A673 (cell line): ENCODE results near the gene SEL1L3. TPM values are rescaled to one million over a fixed set of nuclear protein-coding genes. Genes with fewer than 3 reads are reported as not detected.

Experiments used
- BruUV-seq: library from RNA; stranded (reverse); fragments of 400-500 nt; replicated peaks from 2 replicates; lab custom pipeline; 2021; lab: Mats Ljungman, UMichigan
- CTCF ChIA-PET: fragments of 300-600 bp; sonication (Branson Sonifier 250); formaldehyde crosslinking; loops from one replicate; lab custom pipeline; 2022; ENCODE audit warnings: antibody characterized with exemption; lab: Charles Lee
- POLR2A ChIA-PET: fragments of 300-600 bp; sonication (Branson Sonifier 250); formaldehyde crosslinking; loops from one replicate; lab custom pipeline; 2022; ENCODE audit warnings: antibody characterized with exemption; ENCODE audit not compliant: low non-redundant PET; lab: Charles Lee
- DNase-seq: peaks from one replicate; pipeline ENCODE4 v3.0.0-alpha.2; 2015; ENCODE audit warnings: low spot score
- H3K27ac ChIP-seq: fragments of 200-600 bp; sonication (generic); 2 replicates; pipeline ENCODE4 v1.5.1; 2016; ENCODE audit warnings: mixed run types, low read depth, mild to moderate bottlenecking, mixed read lengths, antibody characterized with exemption, low read length; ENCODE audit not compliant: poor library complexity, severe bottlenecking
- H3K27me3 ChIP-seq: fragments of 200-600 bp; sonication (generic); replicated peaks from 2 replicates; pipeline ENCODE4 v1.6.1; 2017; ENCODE audit warnings: mixed run types, low read depth, mild to moderate bottlenecking, mixed read lengths, antibody characterized with exemption, low read length; ENCODE audit not compliant: insufficient read depth, poor library complexity
- H3K36me3 ChIP-seq: fragments of 200-600 bp; sonication (generic); 2 replicates; pipeline ENCODE4 v1.6.1; 2016; ENCODE audit warnings: mixed run types, mild to moderate bottlenecking, mixed read lengths, antibody characterized with exemption, low read length; ENCODE audit not compliant: insufficient read depth, poor library complexity, severe bottlenecking
- H3K4me1 ChIP-seq: fragments of 200-600 bp; sonication (generic); 2 replicates; pipeline ENCODE4 v1.6.1; 2017; ENCODE audit warnings: mixed run types, mild to moderate bottlenecking, mixed read lengths, antibody characterized with exemption, low read length; ENCODE audit not compliant: insufficient read depth, poor library complexity, severe bottlenecking
- H3K4me3 ChIP-seq: fragments of 200-600 bp; sonication (generic); 2 replicates; pipeline ENCODE4 v1.5.1; 2016; ENCODE audit warnings: low read depth, mixed run types, mild to moderate bottlenecking, mixed read lengths, low read length; ENCODE audit not compliant: poor library complexity, severe bottlenecking
- H3K9me3 ChIP-seq: fragments of 200-600 bp; sonication (generic); 2 replicates; pipeline ENCODE4 v1.6.1; 2016; ENCODE audit warnings: mixed run types, low read depth, mild to moderate bottlenecking, mixed read lengths, antibody characterized with exemption, low read length; ENCODE audit not compliant: poor library complexity, severe bottlenecking
- EZH2 ChIP-seq: fragments of 200-600 bp; sonication (generic); IDR thresholded peaks from 2 replicates; pipeline ENCODE4 v1.6.1; 2017; ENCODE audit warnings: borderline replicate concordance, low read depth, mild to moderate bottlenecking, mixed read lengths, antibody characterized with exemption, low read length; ENCODE audit not compliant: poor library complexity, severe bottlenecking
- intact Hi-C: fragments of 100-400 bp; cut with micrococcal nuclease; formaldehyde crosslinking; loops from one replicate; pipeline ENCODE4 v1.10.0; 2022; ENCODE audit not compliant: unreplicated experiment
- total RNA-seq: library from RNA; stranded (reverse); gene quantifications from 2 replicates; pipeline ENCODE4 v1.2.3, GENCODE V29; 2021
- TF ChIP-seq, protein P1 (sequence below): fragments of 300-800, 200-600 bp; sonication (generic); conservative IDR thresholded peaks from 2 replicates; pipeline ENCODE4 v1.5.1; 2017; ENCODE audit warnings: low read depth, mild to moderate bottlenecking, antibody characterized with exemption, low read length, moderate library complexity, mixed read lengths

SEL1L3 gene
- total RNA-seq, 1 experiment from 2014 or later, result 40.0 TPM

DNA sequence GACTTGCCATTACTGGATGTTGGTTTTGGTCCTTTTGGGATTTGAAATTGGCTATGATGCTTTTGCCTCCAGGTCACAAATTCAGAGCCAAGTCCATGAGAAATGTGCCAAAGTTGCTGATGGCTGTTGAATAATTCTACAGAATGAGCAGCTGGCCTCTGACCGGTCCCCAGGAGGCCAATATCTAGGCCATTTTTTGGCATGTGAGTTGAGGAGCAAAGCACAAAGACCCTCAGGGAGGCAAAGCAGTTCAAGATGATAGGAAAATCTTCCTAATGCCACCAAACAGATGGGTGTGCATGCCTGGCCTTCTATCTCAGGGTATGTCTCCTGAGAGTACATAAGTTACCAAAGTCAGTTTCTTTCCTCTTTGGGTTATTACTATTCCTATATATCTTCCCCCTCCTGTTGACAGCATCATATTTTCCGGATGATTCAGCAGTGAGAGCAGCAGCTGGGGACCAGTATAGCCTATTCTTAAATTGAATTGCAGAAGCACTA lies 44.4 kb downstream of the SEL1L3 start:
- Histone ChIP-seq H3K9me3 (no peaks in the 10 kb centered on the region), H3K27ac (no peak overlapping the region), H3K27me3 (no peaks in the 10 kb centered on the region), H3K4me1 (no peaks in the 10 kb centered on the region), H3K4me3 (no peak overlapping the region), H3K36me3 (peaks cover 3% of the 10 kb centered on the region)
- intact Hi-C loops, result no loop called here
- TF ChIP-seq, protein P1, sequence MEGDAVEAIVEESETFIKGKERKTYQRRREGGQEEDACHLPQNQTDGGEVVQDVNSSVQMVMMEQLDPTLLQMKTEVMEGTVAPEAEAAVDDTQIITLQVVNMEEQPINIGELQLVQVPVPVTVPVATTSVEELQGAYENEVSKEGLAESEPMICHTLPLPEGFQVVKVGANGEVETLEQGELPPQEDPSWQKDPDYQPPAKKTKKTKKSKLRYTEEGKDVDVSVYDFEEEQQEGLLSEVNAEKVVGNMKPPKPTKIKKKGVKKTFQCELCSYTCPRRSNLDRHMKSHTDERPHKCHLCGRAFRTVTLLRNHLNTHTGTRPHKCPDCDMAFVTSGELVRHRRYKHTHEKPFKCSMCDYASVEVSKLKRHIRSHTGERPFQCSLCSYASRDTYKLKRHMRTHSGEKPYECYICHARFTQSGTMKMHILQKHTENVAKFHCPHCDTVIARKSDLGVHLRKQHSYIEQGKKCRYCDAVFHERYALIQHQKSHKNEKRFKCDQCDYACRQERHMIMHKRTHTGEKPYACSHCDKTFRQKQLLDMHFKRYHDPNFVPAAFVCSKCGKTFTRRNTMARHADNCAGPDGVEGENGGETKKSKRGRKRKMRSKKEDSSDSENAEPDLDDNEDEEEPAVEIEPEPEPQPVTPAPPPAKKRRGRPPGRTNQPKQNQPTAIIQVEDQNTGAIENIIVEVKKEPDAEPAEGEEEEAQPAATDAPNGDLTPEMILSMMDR, result no peak
- TF ChIP-seq EZH2, result no peak
- no TSS peak for BruUV-seq
- no peak for DNase-seq
- ChIA-PET CTCF (interaction anchor here (0.5 kb wide), 1 partner anchor 61 kb away, joined by 3 read pairs; no protein-coding TSS in a partner anchor), POLR2A (no interaction called here)

DNA sequence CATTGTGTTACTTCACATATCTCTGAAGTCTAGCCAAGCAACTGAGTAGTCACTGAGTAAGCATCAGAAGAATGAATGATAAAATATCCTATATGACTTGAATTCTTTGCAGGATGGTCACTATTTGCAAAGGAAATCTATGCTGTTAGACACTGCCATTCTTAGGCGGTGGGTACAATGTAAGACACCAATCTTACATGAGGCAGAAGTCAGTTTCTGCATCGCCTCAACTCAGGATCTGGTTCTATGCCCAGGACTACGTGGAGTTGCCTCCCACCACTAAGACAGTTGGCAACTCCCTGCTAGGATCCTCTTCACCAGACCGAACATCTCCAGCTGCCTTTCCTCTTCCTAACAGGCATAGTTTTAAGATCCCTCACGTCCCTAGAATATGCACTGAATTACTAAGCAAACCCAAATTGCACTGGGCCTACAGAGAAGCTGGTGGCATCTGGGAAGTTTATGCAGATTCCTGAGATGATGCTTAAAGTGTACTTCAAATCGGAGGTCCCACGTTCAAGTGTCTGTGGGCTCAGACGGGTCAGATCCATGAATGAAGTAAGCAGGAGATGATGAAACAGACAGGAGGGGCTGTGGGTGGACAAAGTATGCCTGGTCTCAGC lies 45.6 kb downstream of the SEL1L3 start:
- POLR2A ChIA-PET, result no interaction called here
- Histone ChIP-seq H3K27ac (no peak overlapping the region), H3K4me3 (no peak overlapping the region), H3K36me3 (peaks cover 3% of the 10 kb centered on the region), H3K4me1 (no peaks in the 10 kb centered on the region), H3K9me3 (no peaks in the 10 kb centered on the region), H3K27me3 (no peaks in the 10 kb centered on the region)
- no peak for DNase-seq
- no TSS peak for BruUV-seq
- TF ChIP-seq, protein P1, result no peak
- no peak for TF ChIP-seq EZH2
- CTCF ChIA-PET, result no interaction called here
- intact Hi-C loops, result no loop called here

DNA sequence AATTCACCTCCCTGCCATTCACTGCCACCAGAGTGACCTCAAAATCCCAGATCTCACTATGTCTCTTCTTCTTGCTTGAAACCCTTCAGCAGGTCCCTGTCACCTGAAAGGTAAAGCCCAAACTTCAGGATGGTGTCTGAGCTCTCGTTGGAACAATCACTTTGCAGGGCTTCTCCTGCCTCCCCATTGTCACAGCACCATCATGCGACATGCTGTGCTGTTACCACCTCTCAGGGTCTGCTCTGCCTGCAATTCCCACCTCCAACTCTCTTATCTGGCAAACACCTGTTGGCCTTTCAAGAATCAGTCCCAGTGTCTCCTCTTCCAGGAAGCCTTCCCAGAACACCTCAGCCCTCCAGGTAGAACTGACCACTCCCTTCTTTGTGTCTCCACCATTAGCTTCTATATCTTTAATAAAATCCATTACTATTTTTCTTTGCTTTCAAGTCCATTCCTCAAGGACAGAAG lies 46.2 kb downstream of the SEL1L3 start:
- BruUV-seq, result no TSS peak
- H3K4me1 ChIP-seq, result no peaks in the 10 kb centered on the region
- no peak for TF ChIP-seq EZH2
- TF ChIP-seq, protein P1, result no peak
- H3K9me3 ChIP-seq, result no peaks in the 10 kb centered on the region
- no peak overlapping the region for H3K4me3 ChIP-seq
- POLR2A ChIA-PET, result no interaction called here
- H3K27ac ChIP-seq, result no peak overlapping the region
- H3K27me3 ChIP-seq, result no peaks in the 10 kb centered on the region
- DNase-seq, result no peak
- intact Hi-C loops, result no loop called here
- H3K36me3 ChIP-seq, result peaks cover 3% of the 10 kb centered on the region
- CTCF ChIA-PET, result no interaction called here
